ENCODE measurements around the gene HEPN1. TPM values are rescaled to one million over a fixed set of nuclear protein-coding genes. Genes with fewer than 3 reads are reported as not detected.

Gene HEPN1
- total and polyA plus RNA-seq, 9 of the 15 experiments (the other 6 are each of a cell fraction or from before 2014, with no cell fraction given): not detected

GRCh38 chr11:124882339-124883071 lies 36.5 kb upstream of the HEPN1 start:
- H3K79me2 ChIP-seq (ENCODE audit: control insufficient read depth, insufficient read depth, low read length): no peaks in the 10 kb centered on the region
- no peaks in the 10 kb centered on the region for H3K9me3 ChIP-seq (replicated peaks; ENCODE audit: control insufficient read depth, insufficient read depth, low read depth, low read length)
- no peak overlapping the region for H2AFZ ChIP-seq (ENCODE audit: low read depth, low read length)
- H3K27me3 ChIP-seq (ENCODE audit: control insufficient read depth in 2 of 2, insufficient read depth in 2 of 2, low read length in 2 of 2): peaks cover 6 to 80% of the 10 kb centered on the region in 2 experiments; a peak in 4 of 5 replicates
- no peaks in the 10 kb centered on the region for H3K9me1 ChIP-seq (ENCODE audit: control insufficient read depth, insufficient read depth, low read length)
- in situ Hi-C loops (cut with MboI) (no loop called here), intact Hi-C loops (cut with micrococcal nuclease) (no loop called here)
- peaks cover 7 to 15% of the 10 kb centered on the region in 2 experiments; a peak in 3 of 5 replicates for H3K4me1 ChIP-seq (replicated peaks in 1 of 2; ENCODE audit: control insufficient read depth in 2 of 2, insufficient read depth in 2 of 2, low read length in 2 of 2)
- no peak overlapping the region for H3K9ac ChIP-seq (ENCODE audit: insufficient read depth in 1 of 2, low read depth in 2 of 2, low read length in 2 of 2)
- ChIA-PET POLR2A (interaction anchor here (1.8 to 2.0 kb wide), 2 partner anchors 11 to 13 kb away, joined by 4 to 9 read pairs; no protein-coding TSS in a partner anchor), CTCF (ENCODE audit: low intra/inter-chr PET ratio) (interaction anchor here (0.5 kb wide), 1 partner anchor 81 kb away, joined by 3 read pairs; no protein-coding TSS in a partner anchor)
- H3K36me3 ChIP-seq (ENCODE audit: control insufficient read depth, insufficient read depth, low read length): no peaks in the 10 kb centered on the region
- ATAC-seq: no peak; the same call in 2 of the 3 replicates
- no TSS peak for BruUV-seq (replicated peaks)
- H4K20me1 ChIP-seq (replicated peaks; ENCODE audit: control insufficient read depth, insufficient read depth, low read length): 0 out of 2 replicates have a peak, but pooled peaks cover 3% of the 10 kb centered on the region
- H3K27ac ChIP-seq (ENCODE audit: extremely low read depth, low read depth, low read length): no peak overlapping the region
- under 1% methylated on average over 11 of the region's 11 CpGs for WGBS (ENCODE audit: insufficient coverage, low coverage, missing lambda C conversion rate)
- TF ChIP-seq CBFA2T3 (IDR thresholded peaks at IDR 0.05) (peak; percentile 32), KDM1A (IDR thresholded peaks at IDR 0.05) (peak; percentile 67 to 68), BRF2 (IDR thresholded peaks at IDR 0.05; ENCODE audit: borderline replicate concordance, insufficient read depth, insufficient read length) (no peak), RCOR1 (IDR thresholded peaks at IDR 0.05; ENCODE audit: borderline replicate concordance in 1 of 2, low read depth in 2 of 2, low read length in 2 of 2) (peak in 1 of 2 experiments; percentile 65; a peak in 1 of 4 replicates), KDM5B (IDR thresholded peaks at IDR 0.05; ENCODE audit: insufficient replicate concordance, low read depth, low read length) (no peak), POLR2AphosphoS2 (IDR thresholded peaks at IDR 0.05; ENCODE audit: low read length) (no peak), FOXA3 (CRISPR knock-in tag; conservative IDR thresholded peaks at IDR 0.05 in 1 of 2, IDR thresholded peaks at IDR 0.05 in 1 of 2) (peak in 1 of 2 experiments; percentile 63; a peak in 2 of 4 replicates), SRSF3 (IDR thresholded peaks at IDR 0.05; ENCODE audit: insufficient read depth, low read length) (no peak), NR2C2 (CRISPR knock-in tag; IDR thresholded peaks at IDR 0.05) (no peak), NR2C2 (tag; IDR thresholded peaks at IDR 0.05) (peak; percentile 12; the same call in 1 of the 2 replicates), TRIM24 (IDR thresholded peaks at IDR 0.05) (no peak), VEZF1 (CRISPR knock-in tag; IDR thresholded peaks at IDR 0.05) (0 out of 2 replicates have a peak, but pooled peaks have one; percentile 11), PCBP2 (IDR thresholded peaks at IDR 0.05; ENCODE audit: low read depth, low read length, poor library complexity, severe bottlenecking) (no peak)
- no peak for DNase-seq (ENCODE audit: extremely low read depth in 1 of 4, low spot score in 3 of 4)
- FAIRE-seq: no peak
- no peak overlapping the region for H3K4me3 ChIP-seq
- H3K4me2 ChIP-seq (ENCODE audit: insufficient read depth, low read length): no peak overlapping the region

Measured in K562 (cell line).